MM.1S (cell line): Measurements from ENCODE around the gene PDE4A.

Source experiments
- EZH2 ChIP-seq: fragments of 300-600 bp; sonication (generic); optimal IDR thresholded peaks from 2 replicates; pipeline ENCODE3; 2017; ENCODE audit warnings: low read depth, mild to moderate bottlenecking, antibody characterized with exemption, low read length, mixed read lengths
- TF ChIP-seq, protein P1 (sequence below): fragments of 300-600 bp; sonication (generic); IDR thresholded peaks from 2 replicates; pipeline ENCODE4 v1.5.1; 2016; ENCODE audit warnings: antibody characterized with exemption, low read length, mixed read lengths

DNA sequence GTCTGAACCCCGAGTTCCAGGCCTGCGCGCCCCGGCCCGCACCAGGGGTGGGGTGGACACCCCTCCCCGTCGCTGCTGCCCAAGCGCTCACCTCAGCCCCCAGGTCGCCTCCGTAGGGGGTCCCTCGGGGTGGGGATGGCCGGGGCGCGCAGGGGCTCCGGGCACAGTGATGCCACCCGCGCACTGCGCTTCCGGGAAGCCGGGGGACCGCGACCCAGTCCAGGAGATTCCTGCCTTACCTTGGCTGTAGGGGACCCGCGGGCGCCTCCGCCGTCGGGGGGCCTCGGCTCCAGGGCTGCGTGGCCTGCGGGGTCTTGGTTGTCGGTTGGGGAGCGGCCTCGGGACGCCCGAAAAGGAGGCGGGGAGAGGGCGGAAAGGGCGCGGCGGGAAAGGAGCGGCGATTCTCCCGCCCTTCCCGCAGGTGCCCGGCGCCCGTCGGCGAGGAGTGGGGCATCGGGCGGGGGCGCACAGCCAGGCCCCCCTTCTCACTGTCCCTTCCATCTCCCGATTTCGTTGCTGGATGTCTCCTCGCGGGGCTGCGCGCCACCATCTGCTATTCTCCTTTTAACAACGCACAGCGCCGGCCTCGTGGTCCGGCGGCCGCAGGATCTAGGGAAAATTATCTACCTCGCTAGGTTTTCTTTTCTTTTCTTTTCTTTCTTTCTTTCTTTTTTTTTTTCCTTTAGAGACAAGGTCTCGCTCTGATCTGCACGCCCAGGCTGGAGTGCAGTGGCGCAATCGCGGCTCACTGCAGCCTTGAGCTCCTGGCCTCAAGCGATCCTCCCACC, 82.9 kb downstream of the PDE4A start, which contains the start of gene KEAP1:
- TF ChIP-seq, protein P1, sequence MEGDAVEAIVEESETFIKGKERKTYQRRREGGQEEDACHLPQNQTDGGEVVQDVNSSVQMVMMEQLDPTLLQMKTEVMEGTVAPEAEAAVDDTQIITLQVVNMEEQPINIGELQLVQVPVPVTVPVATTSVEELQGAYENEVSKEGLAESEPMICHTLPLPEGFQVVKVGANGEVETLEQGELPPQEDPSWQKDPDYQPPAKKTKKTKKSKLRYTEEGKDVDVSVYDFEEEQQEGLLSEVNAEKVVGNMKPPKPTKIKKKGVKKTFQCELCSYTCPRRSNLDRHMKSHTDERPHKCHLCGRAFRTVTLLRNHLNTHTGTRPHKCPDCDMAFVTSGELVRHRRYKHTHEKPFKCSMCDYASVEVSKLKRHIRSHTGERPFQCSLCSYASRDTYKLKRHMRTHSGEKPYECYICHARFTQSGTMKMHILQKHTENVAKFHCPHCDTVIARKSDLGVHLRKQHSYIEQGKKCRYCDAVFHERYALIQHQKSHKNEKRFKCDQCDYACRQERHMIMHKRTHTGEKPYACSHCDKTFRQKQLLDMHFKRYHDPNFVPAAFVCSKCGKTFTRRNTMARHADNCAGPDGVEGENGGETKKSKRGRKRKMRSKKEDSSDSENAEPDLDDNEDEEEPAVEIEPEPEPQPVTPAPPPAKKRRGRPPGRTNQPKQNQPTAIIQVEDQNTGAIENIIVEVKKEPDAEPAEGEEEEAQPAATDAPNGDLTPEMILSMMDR: no peak
- TF ChIP-seq EZH2: no peak
